ENCODE results near the gene FAM24A. TPM values are rescaled to one million over a fixed set of nuclear protein-coding genes. Genes with fewer than 3 reads are reported as not detected.

Gene FAM24A
- total RNA-seq, 1 donor from 2014 or later = not detected

GRCh38 chr10:122954731-122955050 is 44.3 kb downstream of the FAM24A start:
- DNase-seq = no peak
- H3K4me1 Mint-ChIP-seq = peaks cover 28% of the 10 kb centered on the region
- peak overlapping the region; percentile 89 for H3K4me3 Mint-ChIP-seq

DNA sequence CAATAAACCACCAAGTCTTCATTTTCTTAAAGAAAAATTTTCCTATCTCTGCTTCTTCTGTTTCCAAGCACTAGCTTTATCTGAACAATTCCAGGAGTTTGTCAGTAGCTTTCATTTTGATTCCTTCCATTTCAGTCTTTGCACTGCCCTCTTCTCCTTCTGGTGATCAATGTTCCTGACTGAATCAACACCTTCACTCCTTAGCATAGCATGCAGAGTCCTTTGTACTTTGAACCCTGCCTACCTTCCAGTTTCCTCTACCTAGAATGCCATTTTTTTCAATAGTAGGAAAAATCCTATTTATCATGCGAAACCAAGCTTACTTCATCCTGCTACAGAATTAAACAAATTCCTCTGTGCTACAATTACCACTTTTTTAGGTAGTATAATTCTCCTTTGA is 45.5 kb downstream of the FAM24A start:
- ChIA-PET CTCF (no interaction called here), POLR2A (interaction anchor here (1.7 to 3.2 kb wide), 2 partner anchors 24 to 52 kb away, joined by 5 to 16 read pairs; partner anchors contain the start of genes IKZF5 and PSTK)
- Mint-ChIP-seq H3K4me3 (no peak overlapping the region), H3K9me3 (no peaks in the 10 kb centered on the region), H3K4me1 (peaks cover 25% of the 10 kb centered on the region), H3K36me3 (ENCODE audit: low read depth) (peaks cover 13% of the 10 kb centered on the region), H3K27me3 (peaks cover 2% of the 10 kb centered on the region), H3K27ac (no peak overlapping the region)
- ATAC-seq (ENCODE audit: low read depth) (no peak), DNase-seq (no peak)
- no peak for TF ChIP-seq CTCF (IDR thresholded peaks at IDR 0.05)
- intact Hi-C loops (cut with micrococcal nuclease) = no loop called here

More at GRCh38 chr10:122954731-122955050, 44.3 kb downstream of the FAM24A start:
- TF ChIP-seq CTCF (IDR thresholded peaks at IDR 0.05) = no peak
- Mint-ChIP-seq H3K9me3 (no peaks in the 10 kb centered on the region), H3K27ac (peak overlapping the region; percentile 84), H3K27me3 (peaks cover 2% of the 10 kb centered on the region), H3K36me3 (ENCODE audit: low read depth) (peaks cover 20% of the 10 kb centered on the region)
- CTCF ChIA-PET = interaction anchor here (0.9 kb wide), 1 partner anchor 26 kb away, joined by 3 read pairs; the partner anchor contains the start of gene PSTK
- intact Hi-C loops (cut with micrococcal nuclease) = loop anchor here (1.0 to 5.0 kb wide), 5 partner anchors 26 to 200 kb away; partner anchors contain the start of genes BUB3, FAM24B, IKZF5 and PSTK
- POLR2A ChIA-PET = interaction anchor here (0.5 to 3.2 kb wide), 10 partner anchors 10 to 670 kb away, joined by 3 to 16 read pairs (median 4); partner anchors contain the start of genes ACADSB, BUB3, FAM24B and IKZF5
- ATAC-seq (ENCODE audit: low read depth) = no peak

- Mint-ChIP-seq H3K27ac (no peak overlapping the region), H3K27me3 (peaks cover 2% of the 10 kb centered on the region), H3K4me3 (no peak overlapping the region), H3K4me1 (peaks cover 19% of the 10 kb centered on the region), H3K36me3 (ENCODE audit: low read depth) (peaks cover 7% of the 10 kb centered on the region), H3K9me3 (no peaks in the 10 kb centered on the region)
- intact Hi-C loops (cut with micrococcal nuclease) = no loop called here
- TF ChIP-seq CTCF (IDR thresholded peaks at IDR 0.05) = no peak
- POLR2A ChIA-PET = no interaction called here
- DNase-seq (no peak), ATAC-seq (ENCODE audit: low read depth) (no peak)
- CTCF ChIA-PET = no interaction called here
These were observed 47.1 kb downstream of the FAM24A start for GRCh38 chr10:122957474-122957873.

DNA sequence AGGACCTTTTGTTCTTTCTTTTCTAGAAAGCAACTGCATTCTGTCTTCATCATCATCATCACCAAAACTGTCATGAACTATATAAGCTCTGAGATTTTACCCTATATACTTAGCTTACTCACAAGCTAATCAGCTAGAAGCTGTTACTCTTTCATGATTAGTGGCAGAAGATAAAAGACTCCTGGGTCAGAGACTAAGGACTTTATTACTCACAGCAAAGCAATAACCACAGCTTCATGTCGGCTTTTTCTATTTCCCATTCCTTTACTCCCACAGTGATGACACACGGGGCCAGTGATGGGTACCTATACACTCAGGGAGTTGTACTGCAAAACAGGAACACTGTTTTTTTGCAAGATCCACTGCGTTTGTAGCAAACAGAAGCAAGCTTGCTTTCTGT is 52.0 kb downstream of the FAM24A start:
- no peak overlapping the region for H3K4me3 Mint-ChIP-seq
- ChIA-PET CTCF (no interaction called here), POLR2A (no interaction called here)
- ATAC-seq (ENCODE audit: low read depth) (no peak), DNase-seq (no peak)
- H3K36me3 Mint-ChIP-seq (ENCODE audit: low read depth) = peaks cover 2% of the 10 kb centered on the region
- peaks cover 16% of the 10 kb centered on the region for H3K9me3 Mint-ChIP-seq
- intact Hi-C loops (cut with micrococcal nuclease) = no loop called here
- no peaks in the 10 kb centered on the region for H3K4me1 Mint-ChIP-seq
- H3K27me3 Mint-ChIP-seq = peaks cover 7% of the 10 kb centered on the region
- H3K27ac Mint-ChIP-seq = no peak overlapping the region
- TF ChIP-seq CTCF (IDR thresholded peaks at IDR 0.05) = no peak

Other genes with a start within 250 kb of the FAM24A start
- not detected in 2 replicates for gene C10orf120, start 210.8 kb upstream of the FAM24A start, total RNA-seq
- 2.2 and 2.5 TPM in 2 replicates for gene CUZD1, start 64.8 kb upstream of the FAM24A start, total RNA-seq
- gene FAM24B, start 31.0 kb upstream of the FAM24A start, total RNA-seq = 7.3 and 10.0 TPM in 2 replicates
- gene C10orf88, start 43.6 kb downstream of the FAM24A start, total RNA-seq = 10.9 and 12.5 TPM in 2 replicates
- gene PSTK, start 69.8 kb downstream of the FAM24A start, total RNA-seq = 3.9 and 5.3 TPM in 2 replicates
- 14.2 and 17.0 TPM in 2 replicates for gene IKZF5, start 98.2 kb downstream of the FAM24A start, total RNA-seq
- gene ACADSB, start 98.4 kb downstream of the FAM24A start, total RNA-seq = 22.7 and 22.8 TPM in 2 replicates
- gene HMX3, start 225.4 kb downstream of the FAM24A start, total RNA-seq = not detected in 2 replicates
- gene HMX2, start 237.5 kb downstream of the FAM24A start, total RNA-seq = 0.13 TPM in 1 of 2 replicates, not detected in the other
- 137 and 141 TPM in 2 replicates for gene BUB3, start 243.8 kb downstream of the FAM24A start, total RNA-seq